NCI-H146 (cell line): ENCODE measurements around the gene FCHO2.

Experiments used
- DNase-seq: peaks from one replicate; lab custom pipeline; 2025; lab: John Stamatoyannopoulos, UW

FCHO2 gene

GRCh38 chr5:73110190-73110589 is 154.3 kb downstream of the FCHO2 start:
- DNase-seq, result no peak

- DNase-seq, result no peak
Measured at GRCh38 chr5:73111536-73111935, 155.7 kb downstream of the FCHO2 start.

- no peak for DNase-seq
Measured at GRCh38 chr5:73112359-73112758, 156.5 kb downstream of the FCHO2 start.

GRCh38 chr5:73114044-73114688 is 158.3 kb downstream of the FCHO2 start:
- DNase-seq, result no peak

- DNase-seq, result no peak
Measured at GRCh38 chr5:73115399-73116051, 159.7 kb downstream of the FCHO2 start.

GRCh38 chr5:73116506-73116905 is 160.7 kb downstream of the FCHO2 start:
- no peak for DNase-seq

DNA sequence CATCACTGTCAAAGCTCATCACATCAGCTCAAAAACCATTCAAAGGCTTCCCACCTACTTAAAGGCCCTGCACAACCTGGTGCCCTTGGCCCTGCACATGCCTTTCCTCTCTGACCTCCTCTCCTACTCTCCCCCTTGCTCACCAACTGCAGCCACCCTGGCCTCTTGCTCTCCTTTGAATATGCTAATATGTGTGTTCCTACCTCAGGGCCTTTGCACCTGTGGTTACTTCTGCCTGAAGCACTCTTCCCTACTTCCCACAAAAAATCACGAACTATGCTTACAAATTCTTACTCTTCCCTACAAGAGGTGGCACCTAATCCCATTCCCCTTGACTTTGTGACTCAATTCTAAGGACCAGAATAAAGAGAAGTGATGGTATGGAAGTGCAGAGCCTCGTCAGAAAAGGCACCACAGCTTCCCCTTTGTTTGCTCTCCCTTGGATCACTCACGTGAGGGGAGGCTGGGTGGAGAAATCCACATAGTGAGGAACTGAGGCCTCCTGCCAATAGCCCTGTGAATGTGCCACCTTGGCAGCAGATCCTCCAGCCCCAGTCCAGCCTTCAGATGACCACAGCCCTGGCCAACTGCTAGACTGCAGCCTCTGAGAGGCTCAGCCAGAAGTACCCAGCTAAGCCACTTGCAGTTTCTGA is 161.4 kb downstream of the FCHO2 start:
- DNase-seq, result no peak

- DNase-seq, result peak; percentile 47
Measured at GRCh38 chr5:73118391-73118973, 162.6 kb downstream of the FCHO2 start.

GRCh38 chr5:73119451-73120157 is 163.8 kb downstream of the FCHO2 start:
- no peak for DNase-seq

DNA sequence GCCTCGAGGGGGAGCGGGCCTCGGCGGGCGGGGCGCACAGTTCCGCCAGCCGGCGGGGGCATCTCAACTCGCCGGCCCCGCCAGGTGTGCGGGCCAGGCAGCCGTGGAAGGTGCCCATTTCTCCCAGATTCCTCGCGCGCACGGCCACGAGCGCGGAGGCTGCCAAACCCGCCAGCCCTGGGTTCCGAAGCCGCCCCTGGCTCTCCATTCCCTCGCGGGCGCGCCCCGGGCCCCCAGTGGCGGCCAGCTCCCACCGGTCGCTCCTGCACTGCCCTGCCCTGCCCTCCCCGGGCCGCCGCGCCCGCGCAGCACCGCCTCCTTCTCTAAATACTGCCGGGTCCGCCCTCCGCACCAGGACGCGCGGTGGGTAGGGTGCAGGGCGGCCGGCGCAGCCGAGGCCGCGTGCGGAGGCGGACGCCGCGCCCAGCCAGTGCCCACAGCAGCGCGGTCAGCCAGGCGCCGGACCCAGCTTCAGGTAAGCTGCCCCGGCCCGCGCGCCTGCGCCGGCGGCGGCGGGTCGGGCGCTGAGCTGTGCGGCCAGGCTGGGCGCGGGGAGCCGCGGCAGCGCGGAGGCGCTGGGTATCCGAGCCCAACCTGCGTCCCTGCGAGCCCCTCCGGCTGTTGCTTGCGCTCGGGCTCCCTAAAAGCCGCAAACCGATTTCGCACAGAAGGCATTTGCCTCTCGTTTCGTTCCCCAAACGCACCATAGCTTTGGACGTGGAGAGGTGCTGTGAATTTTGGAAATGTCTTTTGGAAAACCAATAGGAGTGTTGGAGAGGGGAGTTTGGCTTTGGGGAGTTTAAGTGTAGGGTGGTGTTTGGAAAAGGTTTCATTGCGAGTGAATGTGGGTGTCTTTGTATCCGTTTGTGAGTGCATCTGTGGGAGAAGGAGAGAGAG is 164.6 kb downstream of the FCHO2 start, which contains the start of gene TMEM171:
Gene TMEM171, plus strand, starts transcription at position 354 of the 897 bp plus-strand sequence. CDS start 2,799 bp downstream, outside the sequence.
- peak; percentile 37 for DNase-seq

DNA sequence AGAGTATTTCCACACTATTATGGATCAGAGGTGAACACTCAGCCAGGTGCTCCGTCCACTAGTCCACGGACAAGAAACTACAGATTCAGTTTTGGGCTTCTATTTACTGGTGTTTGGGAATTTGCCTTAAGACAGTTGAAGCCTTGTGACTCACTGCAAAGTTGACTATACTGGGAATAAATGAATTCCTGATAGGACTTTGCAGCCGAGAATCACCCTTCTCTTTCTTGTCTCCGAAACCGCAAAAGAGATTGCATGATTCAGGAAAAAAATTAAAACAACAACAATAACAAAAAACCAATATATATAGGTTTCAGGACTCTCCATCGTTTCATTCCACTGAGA is 165.2 kb downstream of the FCHO2 start:
- DNase-seq, result no peak

DNA sequence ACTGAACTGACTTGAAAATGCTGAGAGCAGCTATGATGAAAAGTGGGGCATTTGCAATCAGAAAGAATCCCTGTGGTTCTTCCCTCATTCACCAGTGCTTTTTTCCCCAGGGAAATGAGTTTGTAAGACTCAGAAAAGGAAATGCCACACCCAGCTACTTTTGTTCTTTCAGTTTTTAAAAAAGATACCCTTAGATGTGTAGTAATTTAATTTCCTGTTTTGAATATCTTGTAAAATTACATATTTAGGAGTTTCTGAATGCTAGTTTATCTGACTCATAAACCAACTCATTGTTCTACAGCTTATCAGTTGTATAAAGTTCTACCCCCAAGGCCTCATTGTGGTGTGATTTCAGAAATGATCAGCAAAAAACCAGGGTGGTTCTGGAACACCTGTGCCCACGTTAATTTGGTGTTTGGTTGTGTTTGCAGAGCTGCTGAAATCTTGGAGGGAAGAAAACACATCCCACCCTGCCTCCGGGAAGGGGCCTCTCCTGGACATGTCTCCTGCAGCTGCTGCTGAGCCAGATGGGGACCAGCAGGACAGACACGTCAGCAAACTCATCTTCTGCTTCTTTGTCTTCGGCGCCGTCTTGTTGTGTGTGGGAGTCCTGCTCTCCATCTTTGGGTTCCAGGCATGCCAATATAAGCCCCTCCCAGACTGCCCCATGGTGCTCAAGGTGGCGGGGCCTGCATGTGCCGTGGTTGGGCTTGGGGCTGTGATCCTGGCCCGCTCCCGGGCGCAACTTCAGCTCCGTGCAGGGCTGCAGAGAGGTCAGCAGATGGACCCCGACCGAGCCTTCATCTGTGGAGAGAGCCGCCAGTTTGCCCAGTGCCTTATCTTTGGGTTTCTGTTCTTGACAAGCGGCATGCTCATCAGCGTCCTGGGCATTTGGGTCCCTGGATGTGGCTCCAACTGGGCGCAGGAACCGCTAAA is 167.3 kb downstream of the FCHO2 start:
- DNase-seq, result peak; percentile 9

- no peak for DNase-seq
Measured at GRCh38 chr5:73125289-73125688, 169.4 kb downstream of the FCHO2 start.

GRCh38 chr5:73126381-73126780 is 170.5 kb downstream of the FCHO2 start:
- no peak for DNase-seq

DNA sequence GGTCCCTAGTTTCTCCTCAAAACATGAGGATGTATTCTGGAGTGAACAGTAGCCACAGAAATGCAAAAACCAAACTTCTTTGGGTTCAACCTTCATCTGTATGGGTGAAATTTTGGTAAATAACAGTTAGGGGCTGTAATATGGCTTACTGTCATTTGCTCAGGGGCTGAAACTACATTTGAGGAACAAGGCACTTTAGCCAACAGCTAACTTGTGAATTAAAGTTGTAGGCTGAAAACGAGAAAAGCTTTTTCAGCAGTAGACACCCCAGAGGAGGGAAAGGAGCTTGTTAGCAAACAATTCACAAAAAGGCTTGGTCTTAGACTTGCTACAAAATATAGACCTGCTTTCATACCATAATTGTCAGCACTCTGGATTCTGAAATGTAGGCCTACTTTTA is 171.1 kb downstream of the FCHO2 start:
- no peak for DNase-seq

DNA sequence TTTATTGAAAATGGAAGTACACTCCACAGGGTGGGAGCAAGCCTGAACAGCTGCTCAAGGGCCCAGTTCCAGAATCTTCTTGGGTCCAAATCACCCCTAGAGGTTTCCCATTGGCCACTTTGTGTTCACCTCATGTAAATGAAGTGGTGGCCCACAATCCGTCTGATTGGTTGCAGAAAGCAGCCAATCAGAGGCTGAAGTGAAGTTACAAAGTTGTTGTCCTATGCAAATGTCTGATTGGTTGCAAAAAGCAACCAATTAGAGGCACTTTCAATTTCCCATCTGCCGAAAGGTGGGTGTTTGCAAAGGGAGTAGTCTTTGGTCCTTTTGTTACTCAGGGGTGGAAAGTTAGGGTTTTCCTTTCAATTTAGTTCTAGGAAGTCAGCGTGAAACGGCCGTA is 173.3 kb downstream of the FCHO2 start:
- no peak for DNase-seq

DNA sequence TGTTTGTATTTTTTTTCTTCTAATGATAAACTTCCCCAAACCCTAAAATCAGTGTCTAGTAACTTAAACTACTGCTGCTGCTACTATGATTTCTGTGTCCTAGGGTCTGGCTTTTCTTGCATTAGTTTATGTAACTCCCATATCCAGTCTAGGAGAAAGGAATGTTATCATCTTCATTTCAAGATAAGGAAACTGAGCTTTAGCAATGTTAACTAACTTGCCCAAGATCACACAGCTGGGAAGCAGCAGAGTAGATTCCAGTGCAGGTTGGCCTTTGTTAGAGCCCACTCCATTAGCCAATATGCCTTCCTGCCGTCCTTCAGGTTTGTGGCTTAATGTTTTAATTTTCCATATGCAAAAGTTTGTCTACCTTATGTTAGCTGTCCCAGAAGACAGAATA is 175.0 kb downstream of the FCHO2 start:
- DNase-seq, result no peak

GRCh38 chr5:73131711-73132425 is 176.0 kb downstream of the FCHO2 start:
- DNase-seq, result no peak

- no peak for DNase-seq
Measured at GRCh38 chr5:73132759-73133158, 176.9 kb downstream of the FCHO2 start.

DNA sequence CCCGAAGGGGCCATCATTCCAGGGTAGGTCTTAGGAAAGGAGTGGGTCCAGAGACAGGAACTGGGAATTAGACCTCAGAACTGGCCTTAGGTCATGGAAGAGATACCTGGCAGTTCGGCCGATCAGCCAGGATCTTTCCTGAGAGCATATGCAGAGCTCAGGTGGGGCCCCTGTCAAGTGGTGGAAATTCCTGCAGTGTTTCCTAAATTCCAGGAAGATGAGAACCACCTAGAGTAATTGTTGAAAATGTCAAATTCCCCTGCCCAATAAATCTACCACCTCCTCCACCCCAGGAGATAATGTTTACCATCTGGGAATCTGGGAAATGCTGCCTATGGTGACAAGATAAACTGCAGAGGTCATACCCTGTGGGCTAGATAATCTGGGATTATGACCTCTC is 179.2 kb downstream of the FCHO2 start:
- DNase-seq, result no peak
